NT2/D1 (cell line): ENCODE results near the gene SND1.

Source experiments
- SUZ12 ChIP-seq: IDR thresholded peaks from 2 replicates; pipeline ENCODE4 v1.6.1; 2011; ENCODE audit not compliant: insufficient read length, insufficient read depth; ENCODE audit errors: extremely low read depth
- YY1 ChIP-seq: IDR thresholded peaks from 2 replicates; pipeline ENCODE4 v1.6.1; 2011; ENCODE audit not compliant: insufficient read length, insufficient read depth
- ZNF274 ChIP-seq: IDR thresholded peaks from 2 replicates; pipeline ENCODE4 v1.6.1; 2011; ENCODE audit warnings: mild to moderate bottlenecking, low read depth, low read length

GRCh38 chr7:128112018-128112780 lies 460.2 kb downstream of the SND1 start:
- TF ChIP-seq ZNF274: no peak
- TF ChIP-seq SUZ12: no peak
- no peak for TF ChIP-seq YY1
